GM18502 (cell line): Measurements from ENCODE around the gene C6orf47.

Experiments
- ATAC-seq: cut with Tn5 transposase; IDR thresholded peaks from one replicate; pipeline ENCODE4 v1.9.1; 2021; ENCODE audit warnings: mild to moderate bottlenecking; ENCODE audit not compliant: unreplicated experiment, poor library complexity

The C6orf47 gene

DNA sequence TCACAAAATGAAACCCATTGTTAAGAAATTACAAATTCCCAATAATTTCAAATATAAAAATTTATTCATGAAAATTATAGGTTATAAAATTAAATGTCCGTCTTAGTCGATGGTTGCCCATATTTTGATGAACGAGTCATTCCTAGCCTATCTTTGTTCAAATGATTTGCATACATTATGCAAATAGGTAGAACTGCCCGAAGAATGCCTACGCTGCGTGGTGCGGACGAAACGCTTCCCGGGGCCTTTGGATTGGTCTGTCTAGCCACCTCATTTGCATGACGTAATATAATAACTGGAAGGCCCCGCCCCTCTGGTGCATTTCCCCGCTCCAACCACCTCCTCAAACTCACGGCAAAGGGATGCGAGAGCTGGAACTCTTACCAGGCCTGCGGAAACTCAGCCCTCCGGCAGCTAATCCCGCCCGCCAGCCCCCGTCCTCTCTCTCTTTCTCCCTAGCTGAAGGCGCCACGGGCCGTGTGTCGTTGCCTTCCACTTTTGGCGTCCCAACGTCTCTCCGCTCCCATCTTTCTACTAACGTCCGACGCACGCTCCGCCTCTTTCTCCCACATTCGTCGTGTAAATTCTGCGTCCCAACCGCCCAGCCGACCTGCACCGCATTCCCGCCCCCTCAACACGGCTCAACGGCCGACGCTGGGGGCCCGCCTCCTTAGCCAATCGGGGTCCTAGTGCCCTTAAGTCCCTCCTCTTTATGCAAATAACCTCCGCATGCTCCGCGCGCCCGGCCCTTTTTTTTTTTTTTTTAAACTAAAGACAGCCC is 40.6 kb downstream of the C6orf47 start:
- ATAC-seq = peak; percentile 87

- ATAC-seq = no peak
Observed at GRCh38 chr6:31617010-31617409, 43.6 kb downstream of the C6orf47 start.

GRCh38 chr6:31615748-31616147 is 44.8 kb downstream of the C6orf47 start:
- no peak for ATAC-seq

- no peak for ATAC-seq
Observed at GRCh38 chr6:31614684-31615578, 45.6 kb downstream of the C6orf47 start, which contains the start of gene AIF1. Gene AIF1 (plus strand): TSS chr6:31615234. CDS start chr6:31615330, 96 bp downstream.

DNA sequence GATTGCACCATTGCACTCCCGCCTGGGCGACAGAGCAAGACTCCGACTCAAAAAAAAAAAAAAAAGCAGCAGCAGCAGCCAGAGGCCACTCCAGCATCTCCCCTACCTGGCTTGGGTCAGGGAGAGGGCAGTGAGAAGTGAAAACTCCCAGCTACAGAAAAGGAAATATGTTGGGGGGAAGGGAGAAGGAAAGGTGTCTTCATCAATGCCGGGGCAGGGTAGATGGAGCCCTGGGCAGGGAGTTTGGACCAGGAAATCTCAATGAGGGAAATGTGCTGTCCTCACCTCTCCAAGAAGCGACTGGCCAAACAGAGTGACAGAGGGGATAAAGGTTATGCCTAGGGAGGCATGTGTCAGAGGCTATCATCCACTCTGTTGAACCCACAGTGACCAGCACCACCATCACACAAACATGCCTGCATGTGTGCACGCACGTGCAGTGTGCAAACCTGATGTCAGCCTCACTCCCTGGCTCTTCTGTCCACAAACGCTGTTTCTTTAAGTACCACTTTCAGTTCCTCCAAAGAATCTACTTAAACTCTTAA is 46.4 kb downstream of the C6orf47 start:
- no peak for ATAC-seq

- no peak for ATAC-seq
Observed at GRCh38 chr6:31610968-31611367, 49.6 kb downstream of the C6orf47 start.

GRCh38 chr6:31609519-31610406 is 50.8 kb downstream of the C6orf47 start:
- no peak for ATAC-seq
